Erythroblast (primary cell): ENCODE measurements around the gene BTBD2.

Experiments used
- GATA1 ChIP-seq: IDR thresholded peaks from 2 replicates; pipeline ENCODE4 v1.6.1; 2011; ENCODE audit warnings: low read depth, mild to moderate bottlenecking, control low read depth, low read length, moderate library complexity
- POLR2A ChIP-seq: IDR thresholded peaks from 2 replicates; pipeline ENCODE4 v1.6.1; 2011; ENCODE audit warnings: mild to moderate bottlenecking, low read length

- no peak for TF ChIP-seq POLR2A
- no peak for TF ChIP-seq GATA1
Observed at GRCh38 chr19:2041433-2041682, 25.8 kb upstream of the BTBD2 start.
